H54 (cell line): ENCODE data around the gene ZSCAN20.

ENCODE experiments used
- DNase-seq: peaks from one replicate; pipeline ENCODE4 v3.0.0; 2011; ENCODE audit warnings: low spot score, mixed read lengths; ENCODE audit not compliant: insufficient read length
- FAIRE-seq: peaks from 3 replicates; lab custom pipeline; 2011; peaks lifted over from hg19 to GRCh38; lab: Jason Lieb, UNC
- POLR2A ChIP-seq: IDR thresholded peaks from 2 replicates; pipeline ENCODE4 v1.6.1; 2011; ENCODE audit warnings: low read depth, mild to moderate bottlenecking, low read length

ZSCAN20 gene

GRCh38 chr1:33436557-33437285, 35.7 kb upstream of the ZSCAN20 start:
- DNase-seq (no peak), FAIRE-seq (no peak)
- no peak for TF ChIP-seq POLR2A

GRCh38 chr1:33438364-33439160, 33.9 kb upstream of the ZSCAN20 start:
- no peak for DNase-seq
- TF ChIP-seq POLR2A, result no peak
- FAIRE-seq, result no peak

- FAIRE-seq, result no peak
- no peak for DNase-seq
- TF ChIP-seq POLR2A, result no peak
Measured at GRCh38 chr1:33439662-33440061, 32.8 kb upstream of the ZSCAN20 start.

- DNase-seq (no peak), FAIRE-seq (no peak)
- no peak for TF ChIP-seq POLR2A
Measured at GRCh38 chr1:33441088-33441745, 31.2 kb upstream of the ZSCAN20 start.

GRCh38 chr1:33442141-33442540, 30.3 kb upstream of the ZSCAN20 start:
- FAIRE-seq, result no peak
- DNase-seq, result no peak
- no peak for TF ChIP-seq POLR2A

- FAIRE-seq, result no peak
- TF ChIP-seq POLR2A, result no peak
- no peak for DNase-seq
Measured at GRCh38 chr1:33443080-33443704, 29.3 kb upstream of the ZSCAN20 start.

- FAIRE-seq (no peak), DNase-seq (no peak)
- no peak for TF ChIP-seq POLR2A
Measured at GRCh38 chr1:33443705-33444180, 28.7 kb upstream of the ZSCAN20 start.

- TF ChIP-seq POLR2A, result no peak
- FAIRE-seq (no peak), DNase-seq (no peak)
Measured at GRCh38 chr1:33445108-33445507, 27.3 kb upstream of the ZSCAN20 start.

- TF ChIP-seq POLR2A, result no peak
- no peak for FAIRE-seq
Measured at GRCh38 chr1:33446590-33446989, 25.9 kb upstream of the ZSCAN20 start.

GRCh38 chr1:33454646-33455282, 17.7 kb upstream of the ZSCAN20 start:
- no peak for DNase-seq
- 0 out of 2 replicates have a peak, but pooled peaks have one; percentile 14 for TF ChIP-seq POLR2A

More at GRCh38 chr1:33446590-33446989, 25.9 kb upstream of the ZSCAN20 start:
- DNase-seq, result no peak

GRCh38 chr1:33455539-33456501, 16.6 kb upstream of the ZSCAN20 start:
- DNase-seq (no peak), FAIRE-seq (peak; percentile 50)
- no peak for TF ChIP-seq POLR2A

More at GRCh38 chr1:33454646-33455282, 17.7 kb upstream of the ZSCAN20 start:
- FAIRE-seq, result no peak

GRCh38 chr1:33456502-33456886, 16.0 kb upstream of the ZSCAN20 start:
- FAIRE-seq, result no peak
- TF ChIP-seq POLR2A, result no peak

More at GRCh38 chr1:33456502-33456886, 16.0 kb upstream of the ZSCAN20 start:
- no peak for DNase-seq
